Smooth muscle cell (in vitro differentiated cells): Measurements from ENCODE around the gene FN3KRP. TPM values are rescaled to one million over a fixed set of nuclear protein-coding genes. Genes with fewer than 3 reads are reported as not detected.

Experiments
- DNase-seq: peaks from one replicate; lab custom pipeline; 2025; ENCODE audit not compliant: unreplicated experiment; lab: John Stamatoyannopoulos, UW
- H2AFZ ChIP-seq: fragments of 200-600 bp; sonication (generic); 2 replicates; pipeline ENCODE4 v1.6.0; 2016; ENCODE audit warnings: antibody characterized with exemption, low read depth, mild to moderate bottlenecking
- H3F3A ChIP-seq: fragments of 200-600 bp; sonication (generic); 2 replicates; pipeline ENCODE4 v1.6.0; 2017; ENCODE audit warnings: antibody characterized with exemption, low read depth
- H3K27ac ChIP-seq: fragments of 200-600 bp; sonication (generic); 2 replicates; pipeline ENCODE4 v1.5.1; 2016; ENCODE audit warnings: low read depth, mild to moderate bottlenecking
- H3K27me3 ChIP-seq: fragments of 200-600 bp; sonication (generic); 2 replicates; pipeline ENCODE4 v1.6.1; 2016; ENCODE audit warnings: low read depth, mild to moderate bottlenecking
- H3K36me3 ChIP-seq: fragments of 200-600 bp; sonication (generic); 2 replicates; pipeline ENCODE4 v1.5.1; 2016; ENCODE audit warnings: low read depth
- H3K4me1 ChIP-seq: fragments of 200-600 bp; sonication (generic); 2 replicates; pipeline ENCODE4 v1.5.1; 2016; ENCODE audit warnings: low read depth
- H3K4me2 ChIP-seq: fragments of 200-600 bp; sonication (generic); 2 replicates; pipeline ENCODE4 v1.6.0; 2016; ENCODE audit warnings: mild to moderate bottlenecking
- H3K4me3 ChIP-seq: fragments of 200-600 bp; sonication (generic); 2 replicates; pipeline ENCODE4 v1.5.1; 2016; ENCODE audit warnings: mild to moderate bottlenecking
- H3K79me2 ChIP-seq: fragments of 200-600 bp; sonication (generic); 2 replicates; pipeline ENCODE4 v1.6.0; 2016; ENCODE audit warnings: low read depth, mild to moderate bottlenecking
- H3K9ac ChIP-seq: fragments of 200-600 bp; sonication (generic); 2 replicates; pipeline ENCODE4 v1.6.0; 2016; ENCODE audit warnings: low read depth
- H3K9me3 ChIP-seq: fragments of 200-600 bp; sonication (generic); replicated peaks from 2 replicates; pipeline ENCODE4 v1.5.1; 2016; ENCODE audit warnings: low read depth
- H4K20me1 ChIP-seq: fragments of 200-600 bp; sonication (generic); 2 replicates; pipeline ENCODE4 v1.6.0; 2016; ENCODE audit warnings: low read depth
- WGBS: methylation state at CpG from one replicate; pipeline ENCODE4 v1.1.7; 2016; ENCODE audit warnings: low lambda C conversion rate; 5-methylcytosine and 5-hydroxymethylcytosine counted together
- polyA plus RNA-seq: library from polyadenylated mRNA; unstranded; fragments of >200 nt; fragmentation: Nextera tagmentation; extraction: Ambion mirVana; gene quantifications from 2 replicates; pipeline ENCODE4 v1.2.1, GENCODE V29; 2016
- total RNA-seq: library from RNA; depleted of rRNA; stranded (reverse); fragments of >200 nt; gene quantifications from 2 replicates; pipeline ENCODE4 v1.2.3, GENCODE V29; 2014
- TF ChIP-seq, protein P1 (sequence below): fragments of 200-600 bp; sonication (generic); IDR thresholded peaks from 2 replicates; pipeline ENCODE4 v1.5.1; 2017; ENCODE audit warnings: borderline replicate concordance, mild to moderate bottlenecking, antibody characterized with exemption; ENCODE audit not compliant: insufficient read depth, poor library complexity, severe bottlenecking

The FN3KRP gene
- total and polyA plus RNA-seq, 2 experiments from 2014 or later, result 12.8 to 26.9 TPM

DNA sequence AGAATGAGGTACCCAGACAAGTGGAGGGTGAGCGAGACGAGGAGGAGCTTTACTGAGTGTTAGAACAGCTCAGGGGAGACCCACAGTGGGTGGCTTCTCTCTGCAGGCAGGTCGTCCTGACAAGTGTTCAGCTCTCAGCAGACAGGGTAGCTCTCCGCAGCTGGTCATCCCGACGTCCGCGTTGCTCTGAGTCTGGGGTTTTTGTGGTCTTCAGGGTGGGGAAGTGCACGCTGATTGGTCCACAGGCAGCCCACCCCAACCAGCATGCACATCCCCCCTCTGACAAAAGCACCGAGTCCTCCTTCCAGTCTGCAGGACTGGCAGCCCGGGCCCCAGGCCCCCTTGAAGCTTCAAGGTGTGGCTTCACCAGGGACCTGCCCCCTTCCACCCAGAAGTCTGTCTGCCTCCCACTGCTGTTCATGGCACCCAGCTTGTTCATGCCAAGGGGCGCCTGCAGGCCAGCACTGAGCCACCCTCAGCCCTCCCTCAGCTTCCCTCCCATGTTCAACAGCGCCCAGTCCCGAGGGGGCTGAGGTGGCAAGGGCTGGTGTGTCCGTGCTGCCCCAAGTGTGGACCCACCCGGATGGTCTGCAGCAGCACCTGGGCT, 48.4 kb upstream of the FN3KRP start:
- DNase-seq, result no peak
- no peaks in the 10 kb centered on the region for H4K20me1 ChIP-seq
- no peak overlapping the region for H3K27ac ChIP-seq
- TF ChIP-seq, protein P1, sequence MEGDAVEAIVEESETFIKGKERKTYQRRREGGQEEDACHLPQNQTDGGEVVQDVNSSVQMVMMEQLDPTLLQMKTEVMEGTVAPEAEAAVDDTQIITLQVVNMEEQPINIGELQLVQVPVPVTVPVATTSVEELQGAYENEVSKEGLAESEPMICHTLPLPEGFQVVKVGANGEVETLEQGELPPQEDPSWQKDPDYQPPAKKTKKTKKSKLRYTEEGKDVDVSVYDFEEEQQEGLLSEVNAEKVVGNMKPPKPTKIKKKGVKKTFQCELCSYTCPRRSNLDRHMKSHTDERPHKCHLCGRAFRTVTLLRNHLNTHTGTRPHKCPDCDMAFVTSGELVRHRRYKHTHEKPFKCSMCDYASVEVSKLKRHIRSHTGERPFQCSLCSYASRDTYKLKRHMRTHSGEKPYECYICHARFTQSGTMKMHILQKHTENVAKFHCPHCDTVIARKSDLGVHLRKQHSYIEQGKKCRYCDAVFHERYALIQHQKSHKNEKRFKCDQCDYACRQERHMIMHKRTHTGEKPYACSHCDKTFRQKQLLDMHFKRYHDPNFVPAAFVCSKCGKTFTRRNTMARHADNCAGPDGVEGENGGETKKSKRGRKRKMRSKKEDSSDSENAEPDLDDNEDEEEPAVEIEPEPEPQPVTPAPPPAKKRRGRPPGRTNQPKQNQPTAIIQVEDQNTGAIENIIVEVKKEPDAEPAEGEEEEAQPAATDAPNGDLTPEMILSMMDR, result no peak
- H3K4me1 ChIP-seq, result peaks cover 6% of the 10 kb centered on the region
- H3K27me3 ChIP-seq, result no peaks in the 10 kb centered on the region
- no peak overlapping the region for H3K4me3 ChIP-seq
- WGBS, result 82% methylated on average over 16 of the region's 16 CpGs
- H2AFZ ChIP-seq, result no peak overlapping the region
- H3K9me3 ChIP-seq, result no peaks in the 10 kb centered on the region
- H3K4me2 ChIP-seq, result no peak overlapping the region
- H3K79me2 ChIP-seq, result no peaks in the 10 kb centered on the region
- no peaks in the 10 kb centered on the region for H3K36me3 ChIP-seq
- H3F3A ChIP-seq, result no peaks in the 10 kb centered on the region
- no peak overlapping the region for H3K9ac ChIP-seq

DNA sequence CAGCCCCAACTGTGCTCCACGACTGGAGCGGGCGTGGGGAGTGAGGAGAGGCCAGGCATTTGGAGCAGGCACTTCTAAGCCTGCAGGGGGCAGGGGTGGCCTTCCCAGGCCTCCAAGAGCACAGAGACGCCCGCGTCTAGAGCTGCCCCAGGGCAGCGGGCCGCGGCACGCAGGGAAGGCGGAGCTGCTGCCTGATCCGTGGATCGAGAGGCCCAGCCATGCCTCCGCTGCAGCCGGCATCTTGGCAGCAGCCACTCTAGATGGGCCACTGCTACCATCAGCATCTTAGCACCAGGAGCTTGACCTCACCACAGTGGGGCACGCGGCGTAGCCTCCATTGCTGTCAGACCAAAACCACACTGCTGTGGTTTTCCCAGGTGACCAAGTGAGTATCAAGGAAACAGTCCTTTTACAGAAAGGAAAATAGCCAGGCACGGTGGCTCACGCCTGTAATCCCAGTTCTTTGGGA, 47.8 kb upstream of the FN3KRP start:
- H3K27ac ChIP-seq, result no peak overlapping the region
- peaks cover 6% of the 10 kb centered on the region for H3K4me1 ChIP-seq
- no peaks in the 10 kb centered on the region for H3K27me3 ChIP-seq
- H3K4me2 ChIP-seq, result peak overlapping the region; percentile 59
- WGBS, result 29% methylated on average over 20 of the region's 20 CpGs
- no peaks in the 10 kb centered on the region for H3F3A ChIP-seq
- TF ChIP-seq, protein P1, result peak; percentile 50
- H3K36me3 ChIP-seq, result no peaks in the 10 kb centered on the region
- no peak overlapping the region for H3K9ac ChIP-seq
- peak; percentile 11 for DNase-seq
- no peaks in the 10 kb centered on the region for H4K20me1 ChIP-seq
- no peaks in the 10 kb centered on the region for H3K79me2 ChIP-seq
- no peaks in the 10 kb centered on the region for H3K9me3 ChIP-seq
- peak overlapping the region; percentile 38 for H2AFZ ChIP-seq
- no peak overlapping the region for H3K4me3 ChIP-seq

DNA sequence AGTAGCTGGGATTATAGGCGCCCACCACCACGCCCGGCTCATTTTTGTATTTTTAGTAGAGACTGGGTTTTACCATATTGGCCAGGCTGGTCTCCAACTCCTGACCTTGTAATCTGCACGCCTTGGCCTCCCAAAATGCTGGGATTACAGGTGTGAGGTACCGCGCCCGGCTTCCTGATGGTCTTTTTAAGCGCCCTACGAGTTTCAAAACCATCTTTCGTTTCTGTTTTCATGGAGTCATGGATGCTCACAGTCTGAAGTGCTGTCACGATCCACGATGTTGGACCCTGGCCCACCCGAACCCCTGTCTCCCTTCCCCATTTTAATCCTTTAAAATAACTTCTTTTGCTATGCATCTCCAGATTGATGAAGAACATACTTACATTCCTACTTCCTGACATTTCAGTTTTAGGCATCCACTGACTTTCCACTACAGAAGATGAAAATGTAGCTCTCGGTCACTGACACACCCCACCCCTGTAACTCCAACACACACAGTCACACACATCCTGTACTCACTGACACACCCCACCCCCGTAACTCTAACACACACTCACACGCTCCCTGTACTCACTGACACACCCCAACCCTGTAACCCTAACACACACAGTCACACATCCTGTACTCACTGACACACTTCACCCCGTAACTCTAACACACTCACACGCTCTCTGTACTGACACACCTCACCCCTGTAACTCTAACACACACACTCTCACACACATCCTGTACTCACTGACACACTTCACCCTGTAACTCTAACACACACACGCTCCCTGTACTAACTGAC, 45.6 kb upstream of the FN3KRP start:
- H3K4me1 ChIP-seq, result no peaks in the 10 kb centered on the region
- no peak overlapping the region for H3K9ac ChIP-seq
- H3K9me3 ChIP-seq, result no peaks in the 10 kb centered on the region
- no peaks in the 10 kb centered on the region for H4K20me1 ChIP-seq
- no peak for DNase-seq
- TF ChIP-seq, protein P1, result no peak
- no peak overlapping the region for H3K27ac ChIP-seq
- H3F3A ChIP-seq, result no peaks in the 10 kb centered on the region
- H3K4me2 ChIP-seq, result no peak overlapping the region
- whole genome bisulfite sequencing, result 95% methylated on average over 19 of the region's 19 CpGs
- no peaks in the 10 kb centered on the region for H3K36me3 ChIP-seq
- H2AFZ ChIP-seq, result no peak overlapping the region
- H3K4me3 ChIP-seq, result no peak overlapping the region
- H3K79me2 ChIP-seq, result no peaks in the 10 kb centered on the region
- H3K27me3 ChIP-seq, result no peaks in the 10 kb centered on the region
